Measurements from ENCODE around the gene MYLK. TPM values are rescaled to one million over a fixed set of nuclear protein-coding genes. Genes with fewer than 3 reads are reported as not detected.

The MYLK gene
- total and polyA plus RNA-seq, 9 of the 15 experiments (the other 6 are each of a cell fraction or from before 2014, with no cell fraction given) = 0.11 to 0.53 (median 0.18) TPM; not detected in 2

DNA sequence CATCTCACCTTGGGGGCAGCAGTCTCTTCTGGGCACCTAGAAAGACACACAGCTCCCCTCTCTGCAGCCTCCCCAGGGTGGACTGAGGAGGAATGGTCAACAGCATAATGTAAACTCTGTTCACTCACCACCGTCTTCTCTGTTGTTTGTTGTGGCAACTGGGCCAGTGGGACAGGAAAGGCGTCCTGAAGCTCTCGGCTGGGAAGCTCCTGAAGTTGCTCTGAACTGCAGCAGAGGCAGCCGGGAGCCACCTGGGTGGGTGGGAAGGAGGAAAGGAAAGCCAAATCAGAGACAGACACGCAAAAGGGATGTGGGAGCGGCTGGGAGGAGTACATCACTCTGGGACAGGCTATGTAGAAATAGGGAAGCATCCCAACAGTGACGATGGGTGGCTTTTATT lies 52.7 kb downstream of the MYLK start (continued):
- TF ChIP-seq, protein P1, sequence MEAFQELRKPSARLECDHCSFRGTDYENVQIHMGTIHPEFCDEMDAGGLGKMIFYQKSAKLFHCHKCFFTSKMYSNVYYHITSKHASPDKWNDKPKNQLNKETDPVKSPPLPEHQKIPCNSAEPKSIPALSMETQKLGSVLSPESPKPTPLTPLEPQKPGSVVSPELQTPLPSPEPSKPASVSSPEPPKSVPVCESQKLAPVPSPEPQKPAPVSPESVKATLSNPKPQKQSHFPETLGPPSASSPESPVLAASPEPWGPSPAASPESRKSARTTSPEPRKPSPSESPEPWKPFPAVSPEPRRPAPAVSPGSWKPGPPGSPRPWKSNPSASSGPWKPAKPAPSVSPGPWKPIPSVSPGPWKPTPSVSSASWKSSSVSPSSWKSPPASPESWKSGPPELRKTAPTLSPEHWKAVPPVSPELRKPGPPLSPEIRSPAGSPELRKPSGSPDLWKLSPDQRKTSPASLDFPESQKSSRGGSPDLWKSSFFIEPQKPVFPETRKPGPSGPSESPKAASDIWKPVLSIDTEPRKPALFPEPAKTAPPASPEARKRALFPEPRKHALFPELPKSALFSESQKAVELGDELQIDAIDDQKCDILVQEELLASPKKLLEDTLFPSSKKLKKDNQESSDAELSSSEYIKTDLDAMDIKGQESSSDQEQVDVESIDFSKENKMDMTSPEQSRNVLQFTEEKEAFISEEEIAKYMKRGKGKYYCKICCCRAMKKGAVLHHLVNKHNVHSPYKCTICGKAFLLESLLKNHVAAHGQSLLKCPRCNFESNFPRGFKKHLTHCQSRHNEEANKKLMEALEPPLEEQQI (IDR thresholded peaks at IDR 0.05) = no peak
- TF ChIP-seq CEBPG (CRISPR knock-in tag; IDR thresholded peaks at IDR 0.05) (no peak), CEBPG (tag; conservative IDR thresholded peaks at IDR 0.05 in 1 of 2, IDR thresholded peaks at IDR 0.05 in 1 of 2) (no peak), ELF4 (CRISPR knock-in tag; IDR thresholded peaks at IDR 0.05) (no peak), ZNF551 (CRISPR knock-in tag; IDR thresholded peaks at IDR 0.05) (no peak), HDAC2 (IDR thresholded peaks at IDR 0.05) (no peak), TAF9B (IDR thresholded peaks at IDR 0.05; ENCODE audit: partially characterized antibody) (no peak)
- TF ChIP-seq, protein P2, sequence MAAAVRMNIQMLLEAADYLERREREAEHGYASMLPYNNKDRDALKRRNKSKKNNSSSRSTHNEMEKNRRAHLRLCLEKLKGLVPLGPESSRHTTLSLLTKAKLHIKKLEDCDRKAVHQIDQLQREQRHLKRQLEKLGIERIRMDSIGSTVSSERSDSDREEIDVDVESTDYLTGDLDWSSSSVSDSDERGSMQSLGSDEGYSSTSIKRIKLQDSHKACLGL (CRISPR knock-in tag; IDR thresholded peaks at IDR 0.05; ENCODE audit: borderline replicate concordance, poor library complexity, severe bottlenecking) = no peak

DNA sequence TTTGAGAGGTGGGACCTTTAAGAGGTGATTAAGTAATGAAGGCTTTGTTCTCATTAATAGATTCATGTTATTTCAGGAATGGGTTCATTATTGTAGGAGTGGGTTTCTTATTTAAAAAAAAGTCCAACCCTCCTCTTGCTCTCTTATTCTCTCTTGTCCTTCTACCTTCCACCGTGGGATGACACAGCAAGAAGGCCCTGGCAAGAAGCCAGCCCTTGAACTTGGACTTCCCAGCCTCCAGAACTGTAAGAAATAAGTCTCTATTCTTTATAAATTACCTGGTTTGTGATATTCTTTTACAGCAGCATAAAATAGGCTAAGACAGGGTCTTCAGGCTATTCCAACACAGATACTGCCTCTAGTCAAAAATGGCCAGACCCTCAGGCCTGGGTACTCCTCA lies 62.2 kb downstream of the MYLK start:
- Histone ChIP-seq H3K4me1 (replicated peaks in 1 of 2; ENCODE audit: control insufficient read depth in 2 of 2, insufficient read depth in 2 of 2, low read length in 2 of 2) (no peaks in the 10 kb centered on the region), H3K4me3 (no peak overlapping the region), H3K9me3 (replicated peaks; ENCODE audit: control insufficient read depth, insufficient read depth, low read depth, low read length) (no peaks in the 10 kb centered on the region), H3K9me1 (ENCODE audit: control insufficient read depth, insufficient read depth, low read length) (no peaks in the 10 kb centered on the region), H3K36me3 (ENCODE audit: control insufficient read depth, insufficient read depth, low read length) (no peaks in the 10 kb centered on the region), H4K20me1 (replicated peaks; ENCODE audit: control insufficient read depth, insufficient read depth, low read length) (no peaks in the 10 kb centered on the region), H3K27ac (ENCODE audit: extremely low read depth, low read depth, low read length) (no peak overlapping the region), H3K9ac (ENCODE audit: insufficient read depth in 1 of 2, low read depth in 2 of 2, low read length in 2 of 2) (no peak overlapping the region), H3K27me3 (ENCODE audit: control insufficient read depth in 2 of 2, insufficient read depth in 2 of 2, low read length in 2 of 2) (no peaks in the 10 kb centered on the region), H2AFZ (ENCODE audit: low read depth, low read length) (no peak overlapping the region), H3K79me2 (ENCODE audit: control insufficient read depth, insufficient read depth, low read length) (no peaks in the 10 kb centered on the region), H3K4me2 (ENCODE audit: insufficient read depth, low read length) (no peak overlapping the region)
- 0% methylated on average over 1 of the region's 1 CpG for WGBS (ENCODE audit: insufficient coverage, low coverage, missing lambda C conversion rate)
- FAIRE-seq = no peak
- POLR2A ChIA-PET = no interaction called here
- in situ Hi-C loops (cut with MboI) (no loop called here), intact Hi-C loops (cut with micrococcal nuclease) (no loop called here)
- DNase-seq (ENCODE audit: extremely low read depth in 1 of 4, low spot score in 3 of 4) = no peak
- TF ChIP-seq CREM (IDR thresholded peaks at IDR 0.05; ENCODE audit: low read depth) = no peak
- TF ChIP-seq NFIC (IDR thresholded peaks at IDR 0.05) = peak; percentile 72
- TF ChIP-seq CHCHD3 (CRISPR knock-in tag; IDR thresholded peaks at IDR 0.05) = no peak
- peak; percentile 27; the same call in 1 of the 2 replicates for TF ChIP-seq NFE2 (IDR thresholded peaks at IDR 0.05; ENCODE audit: low read depth)
- CTCF ChIA-PET (ENCODE audit: low intra/inter-chr PET ratio) = no interaction called here
- ATAC-seq = no peak
- BruUV-seq (replicated peaks) = no TSS peak

Measured in K562 (cell line).